ENCODE data around the gene SLC25A34. TPM values are rescaled to one million over a fixed set of nuclear protein-coding genes. Genes with fewer than 3 reads are reported as not detected.

The SLC25A34 gene
- total and polyA plus RNA-seq, 2 of the 13 experiments (the other 11 are each of a cell fraction or from before 2014, with no cell fraction given), result 0.13 to 0.18 TPM

GRCh38 chr1:15740924-15741850, 5.1 kb downstream of the SLC25A34 start (continued):
- no peak; the same call in 1 of the 2 replicates for TF ChIP-seq MED1 (CRISPR knock-in tag; IDR thresholded peaks at IDR 0.05)
- no peak for TF ChIP-seq ZNF549 (CRISPR knock-in tag; IDR thresholded peaks at IDR 0.05)
- no peak for TF ChIP-seq ZNF329 (CRISPR knock-in tag; IDR thresholded peaks at IDR 0.05; ENCODE audit: low read depth)
- TF ChIP-seq JARID2 (CRISPR knock-in tag; IDR thresholded peaks at IDR 0.05; ENCODE audit: insufficient replicate concordance), result no peak
- no peak for TF ChIP-seq ZNF513 (CRISPR knock-in tag; conservative IDR thresholded peaks at IDR 0.05)
- no peak for TF ChIP-seq CBX1 (IDR thresholded peaks at IDR 0.05; ENCODE audit: low read depth)
- TF ChIP-seq KLF11 (CRISPR knock-in tag; IDR thresholded peaks at IDR 0.05), result no peak
- TF ChIP-seq ZFP91 (CRISPR knock-in tag; IDR thresholded peaks at IDR 0.05; ENCODE audit: borderline replicate concordance), result peak; percentile 31; the same call in 1 of the 2 replicates
- no peak for TF ChIP-seq ZBTB46 (CRISPR knock-in tag; IDR thresholded peaks at IDR 0.05; ENCODE audit: borderline replicate concordance)
- TF ChIP-seq ZNF251 (CRISPR knock-in tag; IDR thresholded peaks at IDR 0.05), result no peak
- TF ChIP-seq NFE2L2 (IDR thresholded peaks at IDR 0.05; ENCODE audit: low read length), result no peak
- peak; percentile 29; the same call in 1 of the 2 replicates for TF ChIP-seq FOXA3 (CRISPR knock-in tag; IDR thresholded peaks at IDR 0.05)
- peak; percentile 31; the same call in 1 of the 2 replicates for TF ChIP-seq NCOA2 (CRISPR knock-in tag; IDR thresholded peaks at IDR 0.05)
- no peak for TF ChIP-seq ZFP36L1 (CRISPR knock-in tag; IDR thresholded peaks at IDR 0.05)
- TF ChIP-seq ZBTB49 (CRISPR knock-in tag; IDR thresholded peaks at IDR 0.05; ENCODE audit: borderline replicate concordance), result 0 out of 2 replicates have a peak, but pooled peaks have one; percentile 61
- no peak for TF ChIP-seq ZNF232 (CRISPR knock-in tag; IDR thresholded peaks at IDR 0.05; ENCODE audit: borderline replicate concordance)
- no peak for TF ChIP-seq ZNF34 (CRISPR knock-in tag; IDR thresholded peaks at IDR 0.05; ENCODE audit: borderline replicate concordance)
- TF ChIP-seq TP53 (CRISPR knock-in tag; conservative IDR thresholded peaks at IDR 0.05), result no peak
- TF ChIP-seq ZNF460 (CRISPR knock-in tag; IDR thresholded peaks at IDR 0.05; ENCODE audit: borderline replicate concordance), result no peak
- no peak for TF ChIP-seq CREM (IDR thresholded peaks at IDR 0.05)
- TF ChIP-seq CREM (CRISPR knock-in tag; IDR thresholded peaks at IDR 0.05), result no peak
- TF ChIP-seq SRY (CRISPR knock-in tag; IDR thresholded peaks at IDR 0.05), result no peak
